ACHN (cell line): Measurements from ENCODE around the gene MTMR12.
"Not testable (repeated sequence)": the region's sequence is repeated elsewhere in the genome, so short reads cannot be mapped to it uniquely, and the experiment has no call there.

ENCODE experiments used
- DNase-seq: peaks from one replicate; pipeline ENCODE4 v3.0.0-alpha.2; 2015
- in situ Hi-C: cut with HindIII; loops from 2 replicates; pipeline ENCODE4 v1.10.0; 2017; ENCODE audit warnings: low sequenced_read_pairs, low pct_ligation_motif_present, low pct_unique_long_range_greater_than_20kb

The MTMR12 gene

DNA sequence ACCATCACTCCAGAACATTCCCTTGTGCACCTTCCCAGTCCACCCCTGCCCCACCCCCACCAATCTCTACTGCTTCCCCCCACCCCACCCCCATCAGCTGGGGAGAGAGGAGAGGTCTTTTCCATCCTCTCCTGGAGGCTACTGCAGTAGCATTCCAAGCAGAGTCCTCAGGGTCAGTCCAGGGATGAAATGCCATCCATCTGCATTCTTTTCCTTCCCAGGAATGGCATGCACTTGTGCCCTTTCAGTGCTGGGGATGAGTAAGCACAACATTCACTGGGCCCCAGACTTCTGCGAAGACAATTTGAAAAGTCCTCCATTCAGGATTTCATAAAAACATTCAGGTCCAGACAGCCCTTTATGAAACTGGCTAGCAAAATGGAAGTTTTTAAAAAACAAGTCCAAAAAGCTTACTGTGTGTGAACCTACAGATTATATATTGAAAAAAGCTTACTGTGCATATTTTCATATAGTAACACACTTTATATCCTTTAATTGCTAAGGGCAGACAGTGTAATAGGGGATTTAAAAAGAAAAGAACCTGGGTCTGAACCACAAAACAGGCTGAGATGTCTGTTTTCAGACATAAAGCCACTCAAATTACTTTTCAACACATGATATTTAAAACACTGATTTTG is 88.6 kb downstream of the MTMR12 start:
- in situ Hi-C loops = no loop called here
- DNase-seq = peak; percentile 80

DNA sequence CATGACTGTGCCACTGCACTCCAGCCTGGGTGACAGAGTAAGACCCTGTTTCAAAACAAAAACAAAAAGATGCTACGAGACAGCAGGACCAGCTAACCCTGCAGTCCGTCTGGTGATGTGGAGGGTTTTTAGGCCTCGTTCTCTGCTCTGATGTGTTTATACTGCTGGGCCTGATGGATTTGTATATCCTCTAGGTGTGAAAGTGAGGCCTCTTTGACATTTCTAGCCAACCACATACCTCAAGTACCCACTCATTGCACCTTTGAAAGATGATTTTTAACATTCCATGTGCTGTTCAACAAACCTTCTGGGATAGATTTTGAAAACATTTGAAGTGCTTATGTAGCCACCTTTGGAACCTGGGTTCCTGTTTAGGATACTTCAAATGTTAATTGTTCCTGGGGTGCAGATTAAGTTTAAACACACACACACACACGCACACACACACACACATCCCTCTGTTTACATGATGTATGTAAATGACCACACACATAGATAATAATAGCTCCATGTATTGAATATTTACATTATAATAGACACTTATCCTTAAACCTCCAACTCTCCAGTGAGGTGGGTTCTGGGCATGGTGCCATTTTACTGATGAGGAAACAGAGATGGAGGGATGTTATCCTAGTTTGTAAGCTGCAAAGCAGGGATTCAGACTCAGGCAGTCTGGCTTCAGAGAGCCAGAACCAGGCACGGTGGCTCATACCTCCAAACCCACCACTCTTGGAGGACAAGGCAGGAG is 89.8 kb downstream of the MTMR12 start:
- in situ Hi-C loops = no loop called here
- no peak for DNase-seq

DNA sequence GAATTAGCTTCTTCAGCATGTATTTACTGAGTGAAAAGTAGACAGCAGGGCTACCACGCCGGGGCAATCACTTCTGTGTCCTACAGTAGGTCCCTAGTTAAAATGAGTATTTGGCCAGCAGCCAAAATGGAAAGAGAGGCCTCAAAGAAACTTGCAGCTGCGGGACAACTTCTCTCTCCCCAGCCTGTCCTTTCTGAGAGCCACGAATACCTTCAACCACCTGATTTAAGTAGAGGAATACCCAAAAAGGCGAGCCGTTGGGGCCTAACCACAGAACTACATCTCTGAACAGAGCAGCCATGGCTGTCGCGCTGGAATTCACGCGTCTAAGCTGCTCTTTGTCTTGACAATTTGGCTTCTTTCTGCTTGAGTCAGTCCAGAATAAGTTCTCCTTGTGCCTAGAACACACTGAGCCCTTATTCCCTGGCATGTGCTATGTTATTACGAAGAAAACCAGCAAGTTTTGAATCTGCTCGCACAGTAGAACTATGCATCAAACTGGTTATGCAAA is 94.8 kb downstream of the MTMR12 start:
- in situ Hi-C loops = no loop called here
- no peak for DNase-seq

DNA sequence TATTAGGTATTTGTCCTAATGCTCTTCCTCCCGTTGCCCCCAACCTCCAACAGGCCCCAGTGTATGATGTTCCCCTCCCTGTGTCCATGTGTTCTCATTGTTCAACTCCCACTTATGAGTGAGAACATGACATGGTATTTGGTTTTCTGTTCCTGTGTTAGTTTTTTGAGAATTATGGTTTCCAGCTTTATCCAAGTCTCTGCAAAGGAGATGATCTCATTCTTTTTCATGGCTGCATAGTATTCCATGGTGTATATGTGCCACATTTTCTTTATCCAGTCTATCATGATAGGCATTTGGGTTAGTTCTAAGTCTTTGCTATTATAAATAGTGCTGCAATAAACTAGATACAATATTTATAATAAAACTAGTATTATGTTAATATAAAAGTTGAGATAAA is 98.4 kb downstream of the MTMR12 start:
- in situ Hi-C loops, DNase-seq: not testable (repeated sequence)

DNA sequence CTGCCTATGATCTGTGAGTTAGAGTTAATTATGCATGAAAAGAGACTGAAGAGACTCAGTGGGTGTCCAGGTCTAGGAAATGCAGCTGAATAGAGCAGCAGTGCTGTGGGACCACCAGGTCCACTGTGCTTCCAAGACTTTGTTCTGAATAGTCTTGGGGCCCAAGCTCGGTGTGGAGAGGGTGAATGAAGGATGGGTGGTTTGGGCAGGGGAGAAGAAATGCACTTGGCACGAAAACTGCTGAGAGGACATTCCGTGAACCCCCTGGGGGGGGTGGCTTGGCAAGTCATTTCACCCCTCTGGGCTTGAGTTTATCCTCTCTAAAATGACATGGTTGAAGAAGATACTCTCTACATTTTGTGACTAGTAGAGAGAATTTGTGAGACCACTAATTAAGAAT is 102.6 kb downstream of the MTMR12 start:
- DNase-seq = no peak
- in situ Hi-C loops = no loop called here

DNA sequence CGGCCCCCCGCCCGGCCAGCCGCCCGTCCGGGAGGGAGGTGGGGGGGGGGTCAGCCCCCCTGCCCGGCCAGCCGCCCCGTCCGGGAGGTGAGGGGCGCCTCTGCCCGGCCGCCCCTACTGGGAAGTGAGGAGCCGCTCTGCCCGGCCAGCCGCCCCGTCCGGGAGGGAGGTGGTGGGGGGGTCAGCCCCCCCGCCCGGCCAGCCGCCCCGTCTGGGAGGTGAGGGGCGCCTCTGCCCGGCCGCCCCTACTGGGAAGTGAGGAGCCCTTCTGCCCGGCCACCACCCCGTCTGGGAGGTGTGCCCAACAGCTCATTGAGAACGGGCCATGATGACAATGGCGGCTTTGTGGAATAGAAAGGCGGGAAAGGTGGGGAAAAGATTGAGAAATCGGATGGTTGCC is 103.9 kb downstream of the MTMR12 start:
- DNase-seq, in situ Hi-C loops: not testable (repeated sequence)

DNA sequence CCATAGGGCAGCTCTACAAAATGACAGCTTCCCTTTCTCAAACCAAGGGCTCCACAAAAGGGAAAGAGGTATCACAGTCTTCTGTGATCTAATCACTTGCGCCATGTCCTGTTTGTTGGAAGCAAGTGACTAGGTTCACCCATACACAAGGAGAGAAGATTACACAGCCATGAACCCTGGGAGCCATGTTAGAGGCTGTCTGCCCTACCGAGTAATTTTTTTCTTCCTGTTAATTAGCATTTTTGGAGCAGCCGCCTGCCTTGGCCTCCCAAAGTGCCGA is 105.4 kb downstream of the MTMR12 start:
- in situ Hi-C loops = no loop called here
- no peak for DNase-seq

DNA sequence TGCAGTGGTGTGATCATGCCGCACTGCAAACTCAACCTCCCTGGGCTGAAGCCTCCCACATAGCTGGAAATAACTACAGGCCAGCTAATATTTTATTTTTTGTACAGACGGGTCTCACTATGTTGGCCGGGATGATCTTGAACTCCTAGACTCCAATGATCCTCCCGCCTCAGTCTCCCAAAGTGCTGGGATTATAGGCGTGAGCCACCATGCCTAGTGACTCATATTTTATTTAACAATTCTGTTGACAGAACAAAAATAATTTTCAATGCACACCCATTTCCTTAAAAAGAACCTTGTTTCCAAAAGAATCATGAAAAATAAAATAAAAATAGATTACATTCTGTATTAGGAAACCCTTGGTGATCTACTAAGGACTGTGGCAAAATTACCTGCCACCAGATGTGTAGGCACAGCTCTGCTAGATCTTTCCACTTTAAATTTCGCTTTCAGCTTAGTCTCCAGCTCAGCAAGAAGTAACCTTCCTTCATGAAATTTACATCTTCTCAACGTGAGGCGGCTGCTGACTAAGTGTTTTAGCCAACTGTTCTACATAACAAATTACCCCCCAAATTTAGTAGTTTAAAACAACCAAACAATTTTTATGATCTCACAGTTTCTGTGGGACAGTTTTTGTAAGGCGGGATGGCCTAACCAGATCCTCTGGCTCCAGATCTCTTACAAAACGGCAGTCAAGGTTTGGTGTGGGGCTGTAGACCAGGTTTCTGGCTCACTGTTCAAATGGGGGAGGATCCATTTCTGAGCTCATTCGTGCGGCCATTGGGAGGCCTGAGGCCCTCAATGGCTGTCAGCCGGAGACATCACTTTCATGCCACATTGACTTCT is 106.0 kb downstream of the MTMR12 start:
- DNase-seq = no peak
- in situ Hi-C loops = no loop called here

DNA sequence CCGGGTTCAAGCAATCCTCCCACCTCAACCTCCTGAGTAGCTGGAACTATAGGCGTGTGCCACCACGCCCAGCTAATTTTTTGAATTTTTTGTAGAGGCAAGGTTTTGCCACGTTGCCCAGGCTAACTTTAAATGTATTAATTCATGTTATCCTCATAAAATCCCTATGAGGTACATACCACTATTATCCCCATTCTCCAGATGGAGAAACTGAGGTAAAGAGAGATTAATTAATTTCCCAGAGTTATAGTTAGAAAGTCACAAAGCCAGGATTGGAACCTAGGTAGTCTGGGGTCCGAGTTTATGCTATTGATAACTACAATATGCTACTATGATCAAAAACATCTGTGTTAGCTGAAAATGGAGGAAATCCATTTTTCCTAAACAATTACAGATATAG is 106.7 kb downstream of the MTMR12 start:
- DNase-seq = no peak
- in situ Hi-C loops = no loop called here

DNA sequence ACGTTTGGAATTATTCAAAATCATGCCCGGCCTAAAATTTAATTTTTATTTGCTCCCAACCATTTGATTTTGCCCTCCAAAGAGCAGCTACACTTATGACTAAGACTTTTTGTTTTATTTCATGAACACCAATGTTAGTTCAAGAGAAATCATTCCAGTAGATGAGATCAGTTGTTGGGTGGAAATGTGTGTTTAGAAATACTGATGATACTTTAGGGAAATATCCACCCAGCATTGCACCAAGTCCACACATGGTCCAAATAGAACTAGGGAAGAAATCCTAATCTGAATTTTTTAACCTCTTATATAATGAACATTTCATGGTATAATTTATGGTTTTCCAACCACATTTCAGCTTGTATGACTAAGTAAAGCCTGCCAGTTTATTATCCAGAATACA is 110.3 kb downstream of the MTMR12 start:
- DNase-seq = no peak

DNA sequence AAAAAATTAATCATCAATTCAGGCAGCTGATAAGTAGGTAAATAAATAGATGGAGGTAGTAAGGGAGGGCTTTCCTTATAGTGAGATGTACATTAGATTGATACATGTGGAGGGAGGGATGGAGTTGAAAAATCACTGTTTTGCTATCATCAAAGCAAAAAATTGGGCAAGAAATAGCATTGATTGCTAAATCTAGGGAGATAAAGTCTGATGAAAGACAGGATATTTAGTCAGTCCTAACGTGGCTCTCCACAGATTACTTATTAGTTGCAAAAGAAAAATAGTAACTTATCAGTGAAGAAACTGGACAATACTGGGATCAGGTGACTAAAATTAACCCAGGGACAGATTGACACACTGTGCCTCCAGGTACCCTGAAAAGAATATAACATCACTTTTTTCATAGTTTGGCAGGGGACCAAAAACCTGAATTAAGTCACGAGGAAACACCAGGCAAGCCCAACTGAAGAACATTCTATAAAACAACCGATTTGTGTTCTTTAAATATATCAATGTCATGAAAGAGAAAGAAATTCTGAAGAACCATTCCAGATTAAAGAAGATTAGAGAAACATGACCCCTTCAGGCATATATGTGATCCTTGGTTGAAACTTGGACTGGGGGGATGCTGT is 111.5 kb downstream of the MTMR12 start:
- in situ Hi-C loops = no loop called here
- DNase-seq = no peak

More for the DNA sequence above, 110.3 kb downstream of the MTMR12 start:
- in situ Hi-C loops = no loop called here

DNA sequence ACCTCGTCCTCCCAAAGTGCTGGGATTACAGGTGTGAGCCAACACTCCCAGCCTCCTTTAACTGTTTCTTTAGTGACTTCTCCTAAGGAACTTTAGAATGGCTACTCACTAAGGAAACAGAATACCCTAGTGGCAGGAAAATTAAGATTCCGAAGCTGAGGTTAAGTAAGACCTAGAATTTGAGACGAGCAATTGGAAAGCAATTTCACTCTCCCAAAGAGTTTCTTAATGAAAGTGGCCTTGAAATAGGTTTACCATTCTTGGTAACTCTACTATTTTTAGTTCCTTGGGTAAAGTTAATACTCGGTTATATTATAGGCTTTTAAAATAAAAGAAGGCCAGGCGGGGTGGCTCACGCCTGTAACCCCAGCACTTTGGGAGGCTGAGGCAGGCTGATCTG is 115.7 kb downstream of the MTMR12 start:
- DNase-seq = no peak
- in situ Hi-C loops = no loop called here

DNA sequence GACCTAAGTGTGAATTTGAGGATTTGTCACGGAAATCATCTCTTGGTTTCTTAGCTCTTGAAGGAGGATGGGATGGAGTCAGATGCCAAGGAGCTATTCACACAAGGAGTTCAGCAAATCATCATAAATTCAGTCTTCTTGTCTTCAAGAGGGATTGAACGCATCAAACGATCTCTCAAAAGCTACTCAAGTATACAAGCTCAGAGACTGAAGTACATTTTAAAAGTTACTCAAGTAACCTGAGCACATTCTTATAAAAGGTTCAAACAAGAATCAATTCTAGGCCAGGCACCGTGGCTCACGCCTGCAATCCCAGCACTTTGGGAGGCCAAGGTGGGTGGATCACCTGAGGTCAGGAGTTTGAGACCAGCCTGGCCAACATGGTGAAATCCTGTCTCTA is 117.5 kb downstream of the MTMR12 start:
- no peak for DNase-seq
- in situ Hi-C loops = no loop called here

DNA sequence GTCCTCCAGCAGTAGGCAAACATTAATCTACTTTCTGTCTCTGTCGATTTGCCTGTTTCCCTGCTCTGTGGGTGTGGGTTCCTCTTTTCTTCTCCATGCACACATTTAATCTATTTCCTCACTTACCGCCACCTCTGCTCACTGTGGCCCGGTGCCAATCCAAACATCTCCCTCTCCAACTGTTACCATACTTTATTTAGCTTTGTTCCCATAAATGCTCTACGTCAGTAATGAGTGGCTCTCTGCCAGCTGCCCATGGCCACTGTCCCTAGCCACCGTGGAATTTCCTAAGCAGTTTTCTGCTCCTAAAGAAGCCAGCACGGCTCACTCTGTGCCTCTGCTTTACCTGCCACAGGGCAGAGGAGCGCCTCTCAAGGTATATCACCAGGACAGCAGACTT is 119.1 kb downstream of the MTMR12 start:
- in situ Hi-C loops = no loop called here
- no peak for DNase-seq

DNA sequence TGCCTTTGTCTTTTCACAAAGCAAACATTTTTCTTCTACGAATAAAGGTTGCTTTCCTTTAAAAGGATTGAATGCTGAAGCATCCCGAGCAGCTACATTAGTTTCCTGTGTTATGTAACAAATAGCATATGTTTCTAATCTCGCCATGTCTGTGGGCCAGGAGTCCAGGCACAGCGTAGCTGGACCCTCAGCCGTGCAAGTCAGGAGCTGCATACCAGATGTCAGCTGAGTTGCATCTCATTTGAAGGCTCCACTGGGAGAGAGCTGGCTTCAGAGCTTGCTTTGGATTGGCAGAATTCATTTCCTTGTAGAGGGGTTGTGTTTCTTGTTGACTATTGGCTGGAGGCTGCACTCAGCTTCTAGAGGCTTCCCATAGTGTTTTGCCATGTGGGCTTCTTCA is 122.6 kb downstream of the MTMR12 start:
- in situ Hi-C loops = no loop called here
- DNase-seq = no peak

DNA sequence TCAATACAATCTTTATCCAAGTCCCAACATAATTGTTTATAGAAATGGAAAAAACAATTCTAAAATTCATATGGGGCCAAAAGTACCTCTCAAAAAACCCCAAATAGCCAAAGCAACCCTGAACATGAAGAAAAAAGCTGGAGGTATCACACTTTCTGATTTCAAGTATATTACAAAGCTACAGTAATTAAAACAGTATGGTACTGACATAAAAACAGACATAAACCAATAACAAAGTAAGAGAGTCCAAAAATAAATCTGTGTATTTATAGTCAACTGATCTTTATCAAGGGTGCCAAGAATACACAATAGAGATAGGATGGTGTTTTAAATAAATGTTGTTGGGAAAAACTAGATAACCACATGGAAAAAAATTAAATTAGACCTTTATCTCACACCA is 125.1 kb downstream of the MTMR12 start:
- no peak for DNase-seq
- in situ Hi-C loops = no loop called here

DNA sequence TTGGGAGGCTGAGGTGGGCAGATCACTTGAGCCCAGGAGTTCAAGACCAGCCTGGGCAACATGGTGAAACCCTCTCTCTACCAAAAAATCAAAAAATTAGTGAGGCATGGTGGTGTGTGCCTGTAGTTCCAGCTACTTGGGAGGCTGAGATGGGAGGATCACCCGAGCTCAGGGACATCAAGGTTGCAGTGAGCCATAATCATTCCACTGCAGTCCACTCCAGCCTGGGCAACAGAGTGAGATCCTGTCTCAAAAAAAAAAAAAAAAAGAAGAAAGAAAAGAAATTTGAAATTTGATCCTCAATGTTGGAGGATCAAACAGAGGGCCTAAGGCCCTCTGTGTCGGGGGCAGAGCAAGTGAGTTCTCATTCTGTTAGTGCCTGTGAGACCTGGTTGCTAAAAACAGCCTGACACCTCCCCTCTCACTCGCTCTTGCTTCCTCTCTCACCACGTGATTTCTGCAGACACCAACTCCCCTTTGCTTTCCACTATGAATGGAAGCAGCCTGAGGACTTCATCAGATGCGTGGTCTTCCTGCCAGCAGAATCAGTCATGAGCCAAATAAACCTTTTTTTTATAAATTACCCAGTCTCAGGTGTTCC is 130.2 kb downstream of the MTMR12 start:
- in situ Hi-C loops = no loop called here
- no peak for DNase-seq
